Breast epithelium (tissue), 3 donors: ENCODE measurements around the gene DBR1.

Experiments
- CTCF ChIP-seq, 3 donors: fragments of 450-650 bp; IDR thresholded peaks; one replicate each; pipeline ENCODE4 v1.5.1; 2016 to 2017; ENCODE audit warnings: antibody characterized with exemption in 3 of 3, mild to moderate bottlenecking in 3 of 3, moderate library complexity in 3 of 3
- POLR2A ChIP-seq: fragments of 450-650 bp; IDR thresholded peaks from one replicate; pipeline ENCODE4 v1.6.1; 2016; ENCODE audit warnings: antibody characterized with exemption, mild to moderate bottlenecking, moderate library complexity

- TF ChIP-seq POLR2A: no peak
- no peak for TF ChIP-seq CTCF (IDR thresholded peaks at IDR 0.05)
Measured at GRCh38 chr3:138139691-138140090, 35.0 kb downstream of the DBR1 start.
